SK-N-SH treated with all-trans-retinoic acid at 6 μM for 48 hours (cell line): Measurements from ENCODE around the gene MMP19.
A peak's percentile ranks its signal among the peaks of the same experiment; 100 is the strongest.

ENCODE experiments used
- ATAC-seq: fragments of 200-7000 bp; cut with Tn5 transposase; 3 replicates; pipeline ENCODE4 v1.9.1; 2020; ENCODE audit warnings: mild to moderate bottlenecking, moderate library complexity
- CSDC2 ChIP-seq: fragments of 250-450 bp; sonication (Bioruptor Pico); IDR thresholded peaks from 2 replicates; pipeline ENCODE4 v1.5.0; 2020; ENCODE audit warnings: mild to moderate bottlenecking, moderate library complexity
- ESRRG ChIP-seq: fragments of 250-450 bp; sonication (Bioruptor Pico); IDR thresholded peaks from 2 replicates; pipeline ENCODE4 v1.6.1; 2021; ENCODE audit warnings: mild to moderate bottlenecking
- GLIS3 ChIP-seq: fragments of 250-450 bp; sonication (Bioruptor Pico); IDR thresholded peaks from 2 replicates; pipeline ENCODE4 v1.5.0; 2020; ENCODE audit warnings: mild to moderate bottlenecking, moderate library complexity
- ISL1 ChIP-seq: fragments of 250-450 bp; sonication (Bioruptor Pico); IDR thresholded peaks from 2 replicates; pipeline ENCODE4 v2.1.2; 2022; ENCODE audit warnings: mild to moderate bottlenecking, moderate library complexity
- OSR1 ChIP-seq: fragments of 250-450 bp; sonication (Bioruptor Pico); IDR thresholded peaks from 2 replicates; pipeline ENCODE4 v1.8.0; 2022; ENCODE audit warnings: moderate library complexity, mild to moderate bottlenecking, inconsistent platforms
- PPARA ChIP-seq: fragments of 250-450 bp; sonication (Bioruptor Pico); IDR thresholded peaks from 2 replicates; pipeline ENCODE4 v1.5.0; 2020; ENCODE audit warnings: mild to moderate bottlenecking, borderline replicate concordance
- RARB ChIP-seq: fragments of 250-450 bp; sonication (Bioruptor Pico); IDR thresholded peaks from 2 replicates; pipeline ENCODE4 v1.8.0; 2021; ENCODE audit warnings: mild to moderate bottlenecking, moderate library complexity
- SNAI2 ChIP-seq: fragments of 250-450 bp; sonication (Bioruptor Pico); IDR thresholded peaks from 2 replicates; pipeline ENCODE4 v1.5.0; 2020; ENCODE audit warnings: mild to moderate bottlenecking, moderate library complexity
- TCF4 ChIP-seq: fragments of 250-450 bp; sonication (Bioruptor Pico); IDR thresholded peaks from 2 replicates; pipeline ENCODE4 v1.8.0; 2021; ENCODE audit warnings: mild to moderate bottlenecking, moderate library complexity, borderline replicate concordance
- TOX ChIP-seq: fragments of 250-450 bp; sonication (Bioruptor Pico); IDR thresholded peaks from 2 replicates; pipeline ENCODE4 v1.8.0; 2021; ENCODE audit warnings: mild to moderate bottlenecking, moderate library complexity, borderline replicate concordance
- ZC3H10 ChIP-seq: fragments of 250-450 bp; sonication (Bioruptor Pico); IDR thresholded peaks from 2 replicates; pipeline ENCODE4 v1.5.1; 2021; ENCODE audit warnings: mild to moderate bottlenecking, moderate library complexity
- ZFP3 ChIP-seq: fragments of 250-450 bp; sonication (Bioruptor Pico); IDR thresholded peaks from 2 replicates; pipeline ENCODE4 v1.5.0; 2020; ENCODE audit warnings: mild to moderate bottlenecking, moderate library complexity
- ZFP30 ChIP-seq: fragments of 450-650 bp; formaldehyde crosslinking; IDR thresholded peaks from 2 replicates; pipeline ENCODE4 v1.5.0; 2022; ENCODE audit warnings: mild to moderate bottlenecking, moderate library complexity
- ZNF565 ChIP-seq: fragments of 450-650 bp; formaldehyde crosslinking; conservative IDR thresholded peaks from 2 replicates; pipeline ENCODE4 v1.5.0; 2020; ENCODE audit warnings: low read depth, mild to moderate bottlenecking, moderate library complexity
- ZNF70 ChIP-seq: fragments of 450-650 bp; formaldehyde crosslinking; IDR thresholded peaks from 2 replicates; pipeline ENCODE4 v1.5.0; 2020; ENCODE audit warnings: mild to moderate bottlenecking, moderate library complexity
- ZNF8 ChIP-seq: fragments of 450-650 bp; formaldehyde crosslinking; IDR thresholded peaks from 2 replicates; pipeline ENCODE4 v1.5.0; 2020; ENCODE audit warnings: mild to moderate bottlenecking, moderate library complexity
- TF ChIP-seq, protein P1 (sequence below): fragments of 250-450 bp; sonication (Bioruptor Pico); IDR thresholded peaks from 2 replicates; pipeline ENCODE4 v1.5.1; 2020; ENCODE audit warnings: low read depth, mild to moderate bottlenecking, moderate library complexity
- TF ChIP-seq, protein P2 (sequence below): fragments of 250-450 bp; sonication (Bioruptor Pico); IDR thresholded peaks from 2 replicates; pipeline ENCODE4 v1.8.0; 2020; ENCODE audit warnings: mild to moderate bottlenecking, moderate library complexity, borderline replicate concordance
- TF ChIP-seq, protein P3 (sequence below): fragments of 250-450 bp; sonication (Bioruptor Pico); IDR thresholded peaks from 2 replicates; pipeline ENCODE4 v1.8.0; 2021; ENCODE audit warnings: low read depth, mild to moderate bottlenecking, moderate library complexity, borderline replicate concordance

MMP19 gene

DNA sequence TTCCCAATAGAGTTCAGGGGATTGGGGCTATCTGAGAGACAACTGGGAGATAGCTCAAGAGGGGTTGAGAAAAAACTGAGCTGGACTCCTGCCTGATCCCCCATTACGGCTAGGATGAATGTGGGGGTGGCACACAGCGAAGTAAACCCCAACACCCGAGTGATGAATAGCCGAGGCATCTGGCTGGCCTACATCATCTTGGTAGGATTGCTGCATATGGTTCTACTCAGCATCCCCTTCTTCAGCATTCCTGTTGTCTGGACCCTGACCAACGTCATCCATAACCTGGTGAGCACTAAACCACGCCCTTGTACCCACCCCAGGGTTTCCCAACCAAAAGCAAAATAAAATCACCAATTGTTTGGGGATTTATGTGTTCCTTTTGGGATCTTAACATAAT lies 23.9 kb downstream of the MMP19 start:
- TF ChIP-seq ZC3H10 = no peak
- no peak for TF ChIP-seq ESRRG (CRISPR knock-in tag)
- no peak for TF ChIP-seq GLIS3
- TF ChIP-seq, protein P1, sequence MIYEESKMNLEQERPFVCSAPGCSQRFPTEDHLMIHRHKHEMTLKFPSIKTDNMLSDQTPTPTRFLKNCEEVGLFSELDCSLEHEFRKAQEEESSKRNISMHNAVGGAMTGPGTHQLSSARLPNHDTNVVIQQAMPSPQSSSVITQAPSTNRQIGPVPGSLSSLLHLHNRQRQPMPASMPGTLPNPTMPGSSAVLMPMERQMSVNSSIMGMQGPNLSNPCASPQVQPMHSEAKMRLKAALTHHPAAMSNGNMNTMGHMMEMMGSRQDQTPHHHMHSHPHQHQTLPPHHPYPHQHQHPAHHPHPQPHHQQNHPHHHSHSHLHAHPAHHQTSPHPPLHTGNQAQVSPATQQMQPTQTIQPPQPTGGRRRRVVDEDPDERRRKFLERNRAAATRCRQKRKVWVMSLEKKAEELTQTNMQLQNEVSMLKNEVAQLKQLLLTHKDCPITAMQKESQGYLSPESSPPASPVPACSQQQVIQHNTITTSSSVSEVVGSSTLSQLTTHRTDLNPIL = no peak
- TF ChIP-seq ZNF70 (CRISPR knock-in tag) = no peak
- no peak for TF ChIP-seq ZNF8
- no peak for TF ChIP-seq CSDC2 (CRISPR knock-in tag)
- no peak for TF ChIP-seq OSR1
- TF ChIP-seq, protein P2, sequence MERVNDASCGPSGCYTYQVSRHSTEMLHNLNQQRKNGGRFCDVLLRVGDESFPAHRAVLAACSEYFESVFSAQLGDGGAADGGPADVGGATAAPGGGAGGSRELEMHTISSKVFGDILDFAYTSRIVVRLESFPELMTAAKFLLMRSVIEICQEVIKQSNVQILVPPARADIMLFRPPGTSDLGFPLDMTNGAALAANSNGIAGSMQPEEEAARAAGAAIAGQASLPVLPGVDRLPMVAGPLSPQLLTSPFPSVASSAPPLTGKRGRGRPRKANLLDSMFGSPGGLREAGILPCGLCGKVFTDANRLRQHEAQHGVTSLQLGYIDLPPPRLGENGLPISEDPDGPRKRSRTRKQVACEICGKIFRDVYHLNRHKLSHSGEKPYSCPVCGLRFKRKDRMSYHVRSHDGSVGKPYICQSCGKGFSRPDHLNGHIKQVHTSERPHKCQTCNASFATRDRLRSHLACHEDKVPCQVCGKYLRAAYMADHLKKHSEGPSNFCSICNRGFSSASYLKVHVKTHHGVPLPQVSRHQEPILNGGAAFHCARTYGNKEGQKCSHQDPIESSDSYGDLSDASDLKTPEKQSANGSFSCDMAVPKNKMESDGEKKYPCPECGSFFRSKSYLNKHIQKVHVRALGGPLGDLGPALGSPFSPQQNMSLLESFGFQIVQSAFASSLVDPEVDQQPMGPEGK (CRISPR knock-in tag) = no peak
- no peak for TF ChIP-seq PPARA (CRISPR knock-in tag)
- TF ChIP-seq ZFP30 (CRISPR knock-in tag) = no peak
- TF ChIP-seq RARB = no peak
- TF ChIP-seq TOX (CRISPR knock-in tag) = no peak
- TF ChIP-seq ZNF565 (CRISPR knock-in tag) = no peak
- ATAC-seq = no peak

DNA sequence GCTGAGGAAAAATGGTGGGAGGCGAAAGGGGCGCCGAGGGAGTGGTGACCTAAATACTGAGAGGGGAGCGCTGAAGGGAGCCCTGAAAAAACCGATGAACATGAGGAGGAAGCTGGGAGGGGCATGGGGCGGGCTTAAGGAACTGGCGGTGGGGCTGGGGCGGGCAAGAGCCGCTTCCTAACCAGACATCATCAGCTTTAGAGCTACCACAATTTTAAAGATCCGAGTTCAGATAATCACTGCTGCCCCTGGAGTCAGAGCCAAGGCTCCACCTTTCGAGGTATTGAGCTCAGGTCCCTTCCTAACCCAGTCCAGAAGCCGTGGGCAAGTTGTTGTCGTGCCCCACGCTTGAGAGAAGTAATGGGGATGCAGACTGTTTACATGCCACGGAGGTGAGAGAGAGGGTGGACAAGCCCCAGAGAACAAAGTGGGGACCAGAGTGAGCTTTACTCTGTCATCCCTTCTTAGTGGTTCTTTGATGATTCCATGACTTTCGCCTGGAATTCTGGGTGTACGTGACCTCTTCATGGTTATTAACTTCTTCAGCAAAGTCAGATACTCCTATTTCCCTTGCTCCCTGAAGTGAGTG lies 24.5 kb downstream of the MMP19 start:
- TF ChIP-seq SNAI2 (CRISPR knock-in tag) = no peak
- TF ChIP-seq, protein P1 = no peak
- TF ChIP-seq, protein P3, sequence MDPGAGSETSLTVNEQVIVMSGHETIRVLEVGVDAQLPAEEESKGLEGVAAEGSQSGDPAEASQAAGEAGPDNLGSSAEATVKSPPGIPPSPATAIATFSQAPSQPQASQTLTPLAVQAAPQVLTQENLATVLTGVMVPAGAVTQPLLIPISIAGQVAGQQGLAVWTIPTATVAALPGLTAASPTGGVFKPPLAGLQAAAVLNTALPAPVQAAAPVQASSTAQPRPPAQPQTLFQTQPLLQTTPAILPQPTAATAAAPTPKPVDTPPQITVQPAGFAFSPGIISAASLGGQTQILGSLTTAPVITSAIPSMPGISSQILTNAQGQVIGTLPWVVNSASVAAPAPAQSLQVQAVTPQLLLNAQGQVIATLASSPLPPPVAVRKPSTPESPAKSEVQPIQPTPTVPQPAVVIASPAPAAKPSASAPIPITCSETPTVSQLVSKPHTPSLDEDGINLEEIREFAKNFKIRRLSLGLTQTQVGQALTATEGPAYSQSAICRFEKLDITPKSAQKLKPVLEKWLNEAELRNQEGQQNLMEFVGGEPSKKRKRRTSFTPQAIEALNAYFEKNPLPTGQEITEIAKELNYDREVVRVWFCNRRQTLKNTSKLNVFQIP = no peak
- TF ChIP-seq, protein P2 (CRISPR knock-in tag) = no peak
- TF ChIP-seq TCF4 (CRISPR knock-in tag) = no peak
- no peak for TF ChIP-seq ZNF70 (CRISPR knock-in tag)
- no peak for TF ChIP-seq TOX (CRISPR knock-in tag)
- no peak for TF ChIP-seq CSDC2 (CRISPR knock-in tag)
- TF ChIP-seq ISL1 (CRISPR knock-in tag) = no peak
- TF ChIP-seq GLIS3 = no peak
- no peak for TF ChIP-seq ESRRG (CRISPR knock-in tag)
- TF ChIP-seq RARB = no peak
- ATAC-seq = peak; percentile 74

DNA sequence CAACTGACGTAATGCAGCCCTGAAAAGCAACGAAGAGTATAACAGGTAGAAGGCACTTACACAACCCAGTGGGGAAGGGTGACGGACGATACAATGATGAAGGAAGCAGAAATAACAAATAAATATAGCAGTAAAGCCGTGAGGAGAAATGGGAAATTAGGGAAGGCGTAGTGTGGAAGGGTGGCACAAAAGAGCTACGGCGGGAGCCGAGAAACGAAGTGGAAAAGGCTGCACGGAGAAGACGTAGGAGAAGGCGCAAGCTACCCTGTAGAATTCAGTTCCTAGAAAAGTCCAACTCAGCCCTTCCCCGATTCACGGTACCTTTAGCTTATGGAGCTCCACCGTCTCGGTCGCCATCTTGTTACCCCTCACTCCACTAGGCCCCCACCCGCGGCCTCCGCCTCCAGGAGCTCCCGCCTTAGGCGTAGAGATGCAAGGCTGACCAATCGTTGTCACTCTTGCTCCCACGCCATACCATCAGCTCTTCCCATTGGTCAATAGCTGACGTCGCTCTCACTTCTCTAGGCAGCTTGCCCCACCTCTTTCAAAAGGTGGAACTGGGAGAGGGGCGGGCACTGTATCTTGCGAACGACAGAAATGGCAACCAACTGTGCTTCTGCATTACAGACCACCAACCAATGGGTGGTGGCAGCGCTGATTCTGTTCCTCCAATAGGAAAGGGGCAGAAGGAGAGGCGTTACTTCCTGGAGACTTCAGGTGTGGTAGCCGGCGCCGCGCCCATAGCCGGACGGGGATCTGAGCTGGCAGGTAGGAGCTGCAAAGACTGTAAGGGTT lies 25.2 kb downstream of the MMP19 start, which contains the start of the genes ORMDL2 and SARNP:
ORMDL2 (plus strand) TSS at position 697 of the 795 bp plus-strand sequence. CDS start 959 bp downstream, outside the sequence.
SARNP (minus strand) TSS at position 380 of the 795 bp plus-strand sequence; CDS start at position 357, 23 bp downstream.
- peak; percentile 97 for ATAC-seq
- TF ChIP-seq ZFP3 (CRISPR knock-in tag) = no peak

DNA sequence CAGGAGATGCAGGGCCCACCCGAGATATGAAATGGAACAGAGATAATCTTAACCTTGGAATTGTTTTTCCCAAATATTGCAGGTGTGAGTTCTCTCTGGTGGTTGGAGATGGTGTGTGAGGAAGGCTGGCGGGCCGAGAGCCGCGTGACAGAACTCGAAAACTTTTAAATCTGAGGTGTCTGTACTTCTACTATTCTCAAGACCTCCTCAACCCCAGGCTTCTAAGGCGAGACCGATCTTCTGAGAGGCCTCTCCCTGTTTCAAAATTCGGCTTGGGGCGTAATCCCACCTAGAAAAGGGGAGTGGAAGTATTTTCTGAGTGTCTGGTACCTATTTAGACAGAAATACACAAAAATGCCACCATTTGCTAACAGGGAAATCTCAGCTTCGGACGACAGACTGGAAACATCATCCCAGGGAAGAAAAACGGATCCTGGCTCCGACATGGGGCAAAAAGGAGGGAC lies 25.8 kb downstream of the MMP19 start:
- peak; percentile 7 for ATAC-seq
- TF ChIP-seq OSR1 = no peak
- TF ChIP-seq, protein P2 (CRISPR knock-in tag) = no peak
- TF ChIP-seq ZNF70 (CRISPR knock-in tag) = no peak
- no peak for TF ChIP-seq ZFP30 (CRISPR knock-in tag)
- TF ChIP-seq, protein P3 = no peak
- no peak for TF ChIP-seq ZC3H10
